Frontal cortex (tissue), 4 donors: ENCODE results near the gene TLR5. TPM values are rescaled to one million over a fixed set of nuclear protein-coding genes. Genes with fewer than 3 reads are reported as not detected.

ENCODE experiments used
- DNase-seq, 2 donors: peaks; one replicate each; pipeline ENCODE4 v3.0.0; 2012; ENCODE audit warnings: low spot score in 2 of 2
- FAIRE-seq: peaks from 2 replicates; lab custom pipeline; 2012; peaks lifted over from hg19 to GRCh38; lab: Jason Lieb, UNC
- total RNA-seq: library from RNA; depleted of rRNA; stranded (reverse); fragments of >200 nt; gene quantifications from one replicate; pipeline ENCODE4 v1.2.3, GENCODE V29; 2014
- donor health status: control.
- donor health status: control.
- donor health status: control.

TLR5 gene
- total RNA-seq, 1 donor from 2014 or later: 1.2 TPM

GRCh38 chr1:223081181-223081994 is 61.7 kb downstream of the TLR5 start:
- FAIRE-seq (no peak), DNase-seq (peak; percentile 32 to 82)

GRCh38 chr1:223079498-223079897 is 63.5 kb downstream of the TLR5 start:
- no peak for DNase-seq
- no peak for FAIRE-seq

DNA sequence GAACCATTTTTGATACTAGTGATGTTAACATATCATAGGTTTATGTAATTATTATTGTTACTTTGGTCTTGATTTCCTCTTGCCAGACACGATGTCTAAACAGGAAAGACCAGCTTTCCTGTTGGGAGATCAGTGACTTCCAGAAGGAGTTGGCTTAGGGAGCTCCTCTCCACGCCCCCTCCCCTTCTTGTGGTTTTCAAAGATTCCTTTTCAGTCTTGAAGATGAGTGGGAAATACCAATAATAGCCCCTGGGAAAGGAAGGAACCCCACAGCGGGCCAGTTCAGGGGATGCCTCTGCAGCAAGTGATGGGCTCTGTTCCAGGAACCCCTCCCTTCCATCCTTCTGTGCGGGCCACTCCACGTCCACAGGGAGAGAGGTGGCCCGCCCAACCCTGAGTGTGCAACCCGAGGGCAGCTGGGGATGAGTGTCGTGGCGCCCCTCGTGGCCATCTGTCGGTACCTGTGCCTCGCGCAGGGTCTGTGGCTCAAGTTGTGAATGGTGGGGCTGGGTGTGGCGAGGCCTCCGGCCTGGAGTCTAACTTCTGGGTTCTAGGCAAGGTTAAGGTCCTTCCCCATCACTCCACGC is 65.7 kb downstream of the TLR5 start:
- no peak for DNase-seq
- FAIRE-seq: no peak

GRCh38 chr1:223076362-223076761 is 66.7 kb downstream of the TLR5 start:
- DNase-seq (no peak), FAIRE-seq (no peak)

- FAIRE-seq (no peak), DNase-seq (no peak)
Observed at GRCh38 chr1:223075834-223076233, 67.2 kb downstream of the TLR5 start.

GRCh38 chr1:223074445-223075300 is 68.4 kb downstream of the TLR5 start:
- FAIRE-seq (no peak), DNase-seq (no peak)

DNA sequence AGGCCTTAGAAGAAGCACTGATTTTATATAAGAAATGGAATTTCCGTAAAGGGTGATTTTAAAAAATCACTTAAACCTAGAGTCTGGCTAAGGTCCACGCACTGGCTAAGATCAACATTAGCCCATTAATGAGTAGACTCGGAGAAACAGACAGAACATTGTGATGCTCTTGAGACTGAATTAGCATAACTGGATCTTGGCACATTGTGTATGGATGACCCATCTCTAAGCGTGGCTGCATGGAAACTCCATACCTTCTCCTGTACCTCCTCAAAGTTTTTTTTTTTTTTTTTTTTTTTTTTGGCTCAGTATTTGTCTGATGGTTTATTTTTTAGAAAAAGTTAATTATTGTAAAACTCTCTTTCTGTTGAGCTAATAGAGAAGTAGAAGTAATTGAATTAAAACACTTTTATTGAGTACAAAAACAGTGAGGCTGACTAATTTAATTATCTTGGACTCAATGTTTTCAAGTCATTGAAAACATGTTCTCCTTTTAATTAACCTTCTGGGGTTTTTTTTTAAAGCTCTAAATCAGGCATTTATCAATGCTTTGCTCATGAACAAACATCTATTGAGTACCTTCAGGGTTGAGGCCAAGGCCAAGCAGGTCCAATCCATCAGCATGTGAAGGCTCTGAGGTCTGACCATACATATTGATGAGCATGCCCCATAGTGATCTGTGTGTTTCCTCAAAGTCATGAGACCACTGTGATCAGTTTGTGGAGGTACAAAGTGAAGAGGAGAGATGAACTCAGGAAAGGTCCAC is 74.0 kb downstream of the TLR5 start:
- FAIRE-seq: peak; percentile 6
- no peak for DNase-seq

DNA sequence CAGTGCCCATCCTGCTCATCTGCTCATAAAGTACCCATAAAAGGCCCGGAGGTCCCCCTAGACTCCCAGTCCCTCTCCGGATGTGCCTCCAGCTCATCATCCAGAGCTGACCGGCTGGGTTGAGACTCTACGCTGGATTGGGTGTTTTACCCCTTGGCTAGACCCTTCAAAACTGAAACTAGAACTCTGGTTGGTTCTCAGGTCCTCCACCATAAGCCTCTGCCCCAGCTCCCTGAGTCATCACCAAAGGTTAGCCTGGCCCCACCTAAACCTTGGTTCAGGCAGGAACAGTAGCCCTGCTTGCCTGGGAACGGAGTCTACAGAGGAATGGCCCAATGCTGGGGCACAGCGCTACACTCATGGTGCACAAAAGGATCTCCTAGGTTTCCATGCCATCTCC is 75.1 kb downstream of the TLR5 start:
- no peak for DNase-seq
- FAIRE-seq: no peak

DNA sequence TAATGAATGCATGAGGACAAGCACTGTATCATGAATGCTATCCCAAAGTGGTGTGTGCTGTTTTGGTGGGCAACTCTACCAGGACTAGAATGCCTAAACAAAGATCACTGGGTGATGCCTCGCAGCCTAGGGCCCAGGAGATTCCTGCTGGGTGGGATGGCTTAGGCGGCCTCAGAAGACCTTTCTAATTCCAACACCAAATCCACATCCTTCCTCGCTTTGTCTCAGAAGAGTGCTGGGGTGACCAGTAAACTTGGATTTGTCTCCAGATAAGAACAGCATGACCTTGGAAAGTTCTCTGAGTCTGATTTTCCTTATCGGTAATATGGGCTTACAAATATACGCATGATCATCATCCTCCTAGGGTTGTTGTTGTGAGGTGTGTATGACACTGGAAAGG is 76.6 kb downstream of the TLR5 start:
- FAIRE-seq (no peak), DNase-seq (no peak)

GRCh38 chr1:223062177-223062576 is 80.9 kb downstream of the TLR5 start:
- FAIRE-seq: no peak
- DNase-seq: no peak

- no peak for DNase-seq
- no peak for FAIRE-seq
Observed at GRCh38 chr1:223059526-223059925, 83.5 kb downstream of the TLR5 start.

Other genes starting within 250 kb of the TLR5 start
- gene SUSD4, start 220.9 kb upstream of the TLR5 start, total RNA-seq: 16.7 TPM